ES-I3 (cell line): ENCODE measurements around the gene EXOSC6.
"Not testable (repeated sequence)": the region's sequence is repeated elsewhere in the genome, so short reads cannot be mapped to it uniquely, and the experiment has no call there.

Experiments
- H3K36me3 ChIP-seq: 2 replicates; pipeline ENCODE4 v1.6.1; 2013; ENCODE audit warnings: mild to moderate bottlenecking, low read length, control low read depth, moderate library complexity; ENCODE audit not compliant: insufficient read depth
- H3K4me1 ChIP-seq: 2 replicates; pipeline ENCODE4 v1.6.1; 2013; ENCODE audit warnings: mild to moderate bottlenecking, control low read depth, low read length; ENCODE audit not compliant: insufficient read depth
- H3K9ac ChIP-seq: 2 replicates; pipeline ENCODE4 v1.6.1; 2013; ENCODE audit warnings: low read depth, mild to moderate bottlenecking, low read length, moderate library complexity
- H3K9me3 ChIP-seq: 2 replicates; pipeline ENCODE4 v1.6.1; 2013; ENCODE audit warnings: mild to moderate bottlenecking, low read length, moderate library complexity; ENCODE audit not compliant: control insufficient read depth, insufficient read depth

EXOSC6 gene

GRCh38 chr16:70231831-70232230 lies 19.9 kb downstream of the EXOSC6 start:
- not testable (repeated sequence) for H3K4me1 ChIP-seq, H3K9me3 ChIP-seq, H3K36me3 ChIP-seq, H3K9ac ChIP-seq

- H3K9ac ChIP-seq, H3K4me1 ChIP-seq, H3K9me3 ChIP-seq, H3K36me3 ChIP-seq: not testable (repeated sequence)
Observed at GRCh38 chr16:70226024-70226423, 25.7 kb downstream of the EXOSC6 start.

- H3K36me3 ChIP-seq, H3K9ac ChIP-seq, H3K9me3 ChIP-seq, H3K4me1 ChIP-seq: not testable (repeated sequence)
Observed at GRCh38 chr16:70225430-70225829, 26.3 kb downstream of the EXOSC6 start.

- not testable (repeated sequence) for H3K4me1 ChIP-seq, H3K9me3 ChIP-seq, H3K36me3 ChIP-seq, H3K9ac ChIP-seq
Observed at GRCh38 chr16:70224645-70225044, 27.1 kb downstream of the EXOSC6 start.

- H3K4me1 ChIP-seq, H3K9ac ChIP-seq, H3K36me3 ChIP-seq, H3K9me3 ChIP-seq: not testable (repeated sequence)
Observed at GRCh38 chr16:70223971-70224513, 27.7 kb downstream of the EXOSC6 start.

GRCh38 chr16:70223216-70223615 lies 28.5 kb downstream of the EXOSC6 start:
- not testable (repeated sequence) for H3K36me3 ChIP-seq, H3K9me3 ChIP-seq, H3K9ac ChIP-seq, H3K4me1 ChIP-seq

GRCh38 chr16:70222574-70222973 lies 29.2 kb downstream of the EXOSC6 start:
- H3K36me3 ChIP-seq, H3K9ac ChIP-seq, H3K4me1 ChIP-seq, H3K9me3 ChIP-seq: not testable (repeated sequence)

GRCh38 chr16:70218586-70218985 lies 33.2 kb downstream of the EXOSC6 start:
- not testable (repeated sequence) for H3K4me1 ChIP-seq, H3K9ac ChIP-seq, H3K36me3 ChIP-seq, H3K9me3 ChIP-seq

- not testable (repeated sequence) for H3K4me1 ChIP-seq, H3K9me3 ChIP-seq, H3K9ac ChIP-seq, H3K36me3 ChIP-seq
Observed at GRCh38 chr16:70206382-70206781, 45.4 kb downstream of the EXOSC6 start.

GRCh38 chr16:70204668-70205405 lies 46.9 kb downstream of the EXOSC6 start:
- not testable (repeated sequence) for H3K9ac ChIP-seq, H3K9me3 ChIP-seq, H3K4me1 ChIP-seq, H3K36me3 ChIP-seq

GRCh38 chr16:70204010-70204409 lies 47.7 kb downstream of the EXOSC6 start:
- H3K9ac ChIP-seq, H3K9me3 ChIP-seq, H3K4me1 ChIP-seq, H3K36me3 ChIP-seq: not testable (repeated sequence)

- H3K9me3 ChIP-seq, H3K4me1 ChIP-seq, H3K36me3 ChIP-seq, H3K9ac ChIP-seq: not testable (repeated sequence)
Observed at GRCh38 chr16:70203508-70203907, 48.2 kb downstream of the EXOSC6 start.

GRCh38 chr16:70200063-70200462 lies 51.7 kb downstream of the EXOSC6 start:
- H3K36me3 ChIP-seq, H3K9me3 ChIP-seq, H3K4me1 ChIP-seq, H3K9ac ChIP-seq: not testable (repeated sequence)

GRCh38 chr16:70199170-70199569 lies 52.6 kb downstream of the EXOSC6 start:
- not testable (repeated sequence) for H3K36me3 ChIP-seq, H3K4me1 ChIP-seq, H3K9ac ChIP-seq

GRCh38 chr16:70198666-70199065 lies 53.1 kb downstream of the EXOSC6 start:
- not testable (repeated sequence) for H3K4me1 ChIP-seq, H3K36me3 ChIP-seq, H3K9ac ChIP-seq, H3K9me3 ChIP-seq

More at GRCh38 chr16:70199170-70199569, 52.6 kb downstream of the EXOSC6 start:
- H3K9me3 ChIP-seq: not testable (repeated sequence)

- not testable (repeated sequence) for H3K9ac ChIP-seq
Observed at GRCh38 chr16:70198230-70198629, 53.5 kb downstream of the EXOSC6 start.

More at GRCh38 chr16:70198230-70198629, 53.5 kb downstream of the EXOSC6 start:
- not testable (repeated sequence) for H3K4me1 ChIP-seq, H3K9me3 ChIP-seq, H3K36me3 ChIP-seq
